CD1c-positive myeloid dendritic cell (primary cell): ENCODE results near the gene DDX50.
"Not testable (repeated sequence)": the region's sequence is repeated elsewhere in the genome, so short reads cannot be mapped to it uniquely, and the experiment has no call there.

Experiments
- DNase-seq: peaks from one replicate; pipeline ENCODE4 v3.0.0-alpha.2; 2016; ENCODE audit errors: extremely low spot score

The DDX50 gene, protein sequence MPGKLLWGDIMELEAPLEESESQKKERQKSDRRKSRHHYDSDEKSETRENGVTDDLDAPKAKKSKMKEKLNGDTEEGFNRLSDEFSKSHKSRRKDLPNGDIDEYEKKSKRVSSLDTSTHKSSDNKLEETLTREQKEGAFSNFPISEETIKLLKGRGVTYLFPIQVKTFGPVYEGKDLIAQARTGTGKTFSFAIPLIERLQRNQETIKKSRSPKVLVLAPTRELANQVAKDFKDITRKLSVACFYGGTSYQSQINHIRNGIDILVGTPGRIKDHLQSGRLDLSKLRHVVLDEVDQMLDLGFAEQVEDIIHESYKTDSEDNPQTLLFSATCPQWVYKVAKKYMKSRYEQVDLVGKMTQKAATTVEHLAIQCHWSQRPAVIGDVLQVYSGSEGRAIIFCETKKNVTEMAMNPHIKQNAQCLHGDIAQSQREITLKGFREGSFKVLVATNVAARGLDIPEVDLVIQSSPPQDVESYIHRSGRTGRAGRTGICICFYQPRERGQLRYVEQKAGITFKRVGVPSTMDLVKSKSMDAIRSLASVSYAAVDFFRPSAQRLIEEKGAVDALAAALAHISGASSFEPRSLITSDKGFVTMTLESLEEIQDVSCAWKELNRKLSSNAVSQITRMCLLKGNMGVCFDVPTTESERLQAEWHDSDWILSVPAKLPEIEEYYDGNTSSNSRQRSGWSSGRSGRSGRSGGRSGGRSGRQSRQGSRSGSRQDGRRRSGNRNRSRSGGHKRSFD

DNA sequence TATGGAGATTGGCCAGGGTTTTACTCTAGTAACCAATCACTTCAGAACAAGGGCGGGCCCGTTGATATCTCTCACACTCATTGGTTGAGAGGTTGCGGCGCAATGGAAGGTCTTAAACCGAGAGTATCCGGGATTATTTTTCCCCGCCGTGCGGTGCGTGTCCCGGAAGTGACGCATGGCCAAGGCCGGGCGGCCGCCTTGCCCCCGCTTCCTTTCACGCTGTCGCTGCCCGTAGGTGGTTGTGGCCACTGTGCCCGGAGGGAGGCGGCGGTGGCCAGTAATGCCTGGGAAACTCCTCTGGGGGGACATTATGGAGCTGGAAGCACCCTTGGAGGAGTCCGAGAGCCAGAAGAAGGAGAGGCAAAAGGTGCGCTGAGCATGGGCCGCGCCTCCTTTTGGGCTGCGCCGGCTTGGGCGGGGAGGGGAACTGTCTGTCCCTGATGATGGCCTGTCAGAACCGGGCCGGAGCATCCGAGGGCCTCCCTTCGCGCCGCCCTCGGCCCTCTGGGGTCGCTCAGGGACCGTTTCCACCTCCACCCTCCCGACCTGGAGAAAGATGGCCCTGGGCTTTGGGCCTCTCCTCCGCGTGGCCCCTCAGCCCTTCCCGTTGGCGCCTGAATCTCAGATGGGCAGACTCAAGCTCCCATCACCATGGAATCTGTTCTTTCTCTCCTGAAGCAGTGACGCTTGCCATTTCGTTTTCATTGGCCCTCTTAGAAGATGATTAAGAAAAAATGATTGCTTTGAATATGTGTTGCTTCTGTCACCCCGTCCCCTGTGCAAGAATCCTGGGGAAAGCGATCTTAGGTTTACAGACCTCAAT is at the start of gene DDX50:
Gene DDX50, plus strand, starts transcription at position 211 of the 823 bp plus-strand sequence. Its CDS starts 70 bp downstream, at position 281.
- peak; percentile 99 for DNase-seq

DNA sequence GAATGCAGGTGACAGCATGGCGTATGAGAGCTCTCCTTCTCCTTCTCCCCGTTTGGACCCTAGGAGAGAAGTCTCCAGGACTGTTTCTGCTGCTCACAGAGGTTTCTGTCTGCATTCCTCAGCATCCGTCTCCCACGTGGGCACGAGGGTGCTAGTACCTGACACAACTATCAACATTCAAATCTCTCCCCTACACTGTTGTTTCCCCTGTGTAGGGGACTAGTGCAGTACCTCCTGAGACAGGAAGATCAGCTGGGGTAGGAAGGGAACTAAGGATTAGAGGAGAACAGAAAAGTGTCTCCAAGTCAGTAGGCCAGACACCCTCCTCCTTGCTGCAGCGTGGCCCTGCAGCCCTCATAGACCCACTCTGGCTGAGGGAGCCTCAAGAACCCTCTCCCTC is 44.8 kb upstream of the DDX50 start:
- DNase-seq, result no peak

DNA sequence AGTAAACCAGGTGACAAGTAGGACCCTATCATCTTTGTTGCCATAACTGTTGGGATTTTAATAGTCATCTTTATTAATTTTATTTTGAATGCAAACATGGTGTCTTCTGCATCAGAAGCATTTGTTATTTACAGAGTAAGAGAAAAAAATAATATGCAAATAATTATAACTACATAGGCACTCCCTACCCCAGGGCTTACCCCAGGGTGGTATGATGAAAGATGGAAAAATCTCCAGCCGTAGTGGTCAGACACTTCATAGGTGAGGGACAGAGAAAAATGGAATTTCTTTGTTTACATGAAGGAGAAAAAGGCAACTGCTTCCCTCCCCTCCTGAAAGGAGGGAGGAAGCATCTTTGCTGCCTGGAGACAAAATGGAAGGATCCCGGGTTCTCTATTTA is 44.1 kb upstream of the DDX50 start:
- no peak for DNase-seq

GRCh38 chr10:68861253-68861652 is 39.9 kb upstream of the DDX50 start:
- DNase-seq, result no peak

DNA sequence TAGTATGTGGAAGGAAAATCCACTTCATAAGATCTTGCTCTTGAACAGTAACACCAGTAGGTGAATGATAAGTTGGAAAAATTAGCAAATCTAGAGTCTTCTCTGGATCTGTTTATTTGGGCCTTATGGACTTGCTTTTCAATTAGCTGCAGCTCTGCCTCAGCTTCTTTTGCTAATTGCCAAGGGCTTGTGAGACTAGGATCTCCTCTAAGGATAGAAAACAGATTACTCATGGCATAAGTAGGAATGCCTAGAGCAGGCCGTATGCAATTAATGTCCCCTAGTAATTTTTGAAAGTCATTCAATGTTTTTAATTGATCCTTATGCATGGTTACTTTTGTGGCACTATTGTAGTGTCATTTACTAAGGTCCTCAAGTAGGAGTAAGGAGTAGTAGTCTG is 36.5 kb upstream of the DDX50 start:
- no peak for DNase-seq

GRCh38 chr10:68868173-68868572 is 32.9 kb upstream of the DDX50 start:
- DNase-seq, result not testable (repeated sequence)

DNA sequence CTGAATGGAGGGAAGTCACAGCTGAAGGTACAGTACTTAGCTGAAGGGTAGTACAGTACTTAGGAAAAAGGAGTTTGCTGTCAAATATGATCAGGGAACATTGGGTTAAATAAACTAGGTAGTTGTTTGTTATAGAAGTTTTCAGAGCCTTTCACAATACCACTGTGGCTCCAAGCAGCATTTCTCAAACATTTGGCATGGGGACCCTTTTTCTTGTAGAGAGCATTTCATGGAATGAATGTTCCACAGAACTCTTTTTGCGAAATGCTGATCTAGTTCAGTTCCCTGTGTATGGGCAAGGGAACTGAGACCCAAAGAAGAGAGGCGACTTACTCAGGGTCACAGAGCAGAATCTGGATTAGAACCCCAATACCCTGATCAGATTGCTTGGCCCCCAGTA is 31.5 kb upstream of the DDX50 start:
- no peak for DNase-seq

GRCh38 chr10:68870061-68870460 is 31.1 kb upstream of the DDX50 start:
- DNase-seq, result no peak

GRCh38 chr10:68870545-68871104 is 30.5 kb upstream of the DDX50 start:
- no peak for DNase-seq

DNA sequence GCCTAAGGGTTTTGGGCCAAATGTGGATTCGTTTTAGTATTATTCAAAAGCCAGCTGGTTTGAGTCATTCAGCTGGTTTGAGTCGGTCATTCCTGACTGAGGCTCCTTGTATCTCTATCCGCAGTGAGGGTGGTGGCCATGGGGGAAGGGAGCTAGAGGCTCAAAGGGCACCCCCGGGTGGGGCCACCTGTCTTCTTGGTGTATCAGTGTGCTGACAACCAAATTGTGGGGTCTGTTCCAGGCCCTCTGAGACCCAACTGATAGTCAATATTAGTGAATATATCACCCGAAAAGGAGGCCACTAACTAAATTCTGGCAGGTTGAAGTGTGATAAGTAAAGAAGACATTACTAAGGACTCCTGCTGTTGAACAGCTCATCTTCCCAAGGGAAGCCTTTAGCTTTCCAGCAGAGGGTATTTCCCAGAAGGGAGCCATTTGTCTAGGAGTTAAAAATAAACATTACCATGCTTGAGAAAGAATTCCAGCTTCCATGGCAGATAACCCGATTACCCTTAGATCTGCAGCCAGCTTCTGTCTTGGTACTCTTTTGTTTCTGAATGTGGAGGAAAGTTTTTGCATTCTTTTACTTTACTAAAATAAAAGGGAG is 29.9 kb upstream of the DDX50 start:
- no peak for DNase-seq

- DNase-seq, result no peak
Observed at GRCh38 chr10:68871731-68872342, 29.3 kb upstream of the DDX50 start.

- no peak for DNase-seq
Observed at GRCh38 chr10:68876246-68877138, 24.6 kb upstream of the DDX50 start.

GRCh38 chr10:68877482-68878110 is 23.5 kb upstream of the DDX50 start:
- no peak for DNase-seq

GRCh38 chr10:68878496-68878895 is 22.6 kb upstream of the DDX50 start:
- DNase-seq, result no peak

- DNase-seq, result no peak
Observed at GRCh38 chr10:68879628-68880027, 21.5 kb upstream of the DDX50 start.

- no peak for DNase-seq
Observed at GRCh38 chr10:68880181-68880580, 20.9 kb upstream of the DDX50 start.

GRCh38 chr10:68895041-68895440 is 6.1 kb upstream of the DDX50 start:
- no peak for DNase-seq

- peak; percentile 43 for DNase-seq
Observed at GRCh38 chr10:68897336-68897741, 3.8 kb upstream of the DDX50 start.

GRCh38 chr10:68899186-68899745 is 1.8 kb upstream of the DDX50 start:
- DNase-seq, result no peak
